ENCODE data around the gene RGL1.

The RGL1 gene

DNA sequence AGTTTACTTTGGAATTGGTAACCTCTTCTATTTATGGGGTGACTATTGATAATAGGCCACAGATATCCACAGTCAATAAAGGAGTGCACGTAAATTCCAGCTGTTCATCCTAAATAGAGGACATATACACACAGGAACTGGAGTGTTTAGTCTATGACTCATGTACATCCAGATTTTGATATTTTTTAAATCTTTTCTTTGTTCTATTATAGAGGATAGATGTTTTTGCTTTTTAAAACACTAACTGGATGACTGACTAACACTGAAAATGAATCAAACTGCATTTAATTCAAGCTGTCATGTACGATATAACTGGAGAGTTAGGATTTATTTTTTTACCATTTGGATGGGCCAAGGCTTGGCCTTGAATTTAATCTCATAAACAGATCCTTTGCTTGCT lies 45.9 kb downstream of the RGL1 start:
- H3K27ac ChIP-seq: no peak overlapping the region
- no peak for DNase-seq (ENCODE audit: low read depth, low spot score)

GRCh38 chr1:183859119-183859518 lies 54.2 kb downstream of the RGL1 start:
- H3K27ac ChIP-seq: no peak overlapping the region
- DNase-seq (ENCODE audit: low read depth, low spot score): no peak

DNA sequence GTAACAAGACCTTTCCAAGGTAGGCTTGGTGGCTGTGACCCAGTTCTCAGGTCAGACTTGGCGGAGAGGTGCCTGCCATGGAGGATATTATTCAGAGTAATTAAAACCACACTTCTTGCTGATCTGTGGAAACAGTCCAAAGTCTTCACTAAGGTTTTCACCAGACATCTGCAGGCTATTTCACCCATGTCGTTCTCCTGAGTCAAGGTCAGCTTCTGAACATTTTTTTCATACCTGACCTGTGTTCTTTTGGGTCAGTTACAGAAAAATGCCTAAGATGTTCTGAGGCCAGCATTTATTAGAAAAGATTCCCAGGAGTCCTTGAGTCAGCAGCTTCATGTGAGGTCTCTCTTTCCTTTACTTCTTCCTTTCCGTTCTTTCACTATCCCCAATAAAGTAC lies 54.9 kb downstream of the RGL1 start:
- H3K27ac ChIP-seq: no peak overlapping the region
- DNase-seq (ENCODE audit: low read depth, low spot score): no peak

GRCh38 chr1:183862967-183863366 lies 58.0 kb downstream of the RGL1 start:
- DNase-seq (ENCODE audit: low read depth, low spot score): no peak
- no peak overlapping the region for H3K27ac ChIP-seq

GRCh38 chr1:183863852-183864251 lies 58.9 kb downstream of the RGL1 start:
- DNase-seq (ENCODE audit: low read depth, low spot score): no peak
- no peak overlapping the region for H3K27ac ChIP-seq

DNA sequence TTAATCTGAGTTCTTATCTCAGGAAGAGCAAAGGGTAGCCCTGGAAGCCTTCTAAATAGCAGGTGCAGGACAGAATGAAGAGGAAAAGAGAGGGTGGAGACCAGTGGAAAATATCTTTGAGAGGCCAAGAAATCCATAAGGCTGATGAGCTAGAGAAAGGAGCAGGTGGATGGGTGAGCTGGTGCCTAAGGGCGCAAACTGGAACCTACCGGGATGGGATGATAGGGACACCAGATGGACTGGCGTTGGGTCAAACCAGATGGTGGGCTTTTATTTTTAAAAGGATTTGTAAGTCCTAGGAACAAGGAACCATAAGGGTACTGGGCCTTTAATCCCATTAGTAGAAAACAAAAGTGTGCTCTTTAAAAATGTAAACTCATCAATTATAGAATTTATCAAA lies 59.7 kb downstream of the RGL1 start:
- H3K27ac ChIP-seq: no peak overlapping the region
- DNase-seq (ENCODE audit: low read depth, low spot score): no peak

DNA sequence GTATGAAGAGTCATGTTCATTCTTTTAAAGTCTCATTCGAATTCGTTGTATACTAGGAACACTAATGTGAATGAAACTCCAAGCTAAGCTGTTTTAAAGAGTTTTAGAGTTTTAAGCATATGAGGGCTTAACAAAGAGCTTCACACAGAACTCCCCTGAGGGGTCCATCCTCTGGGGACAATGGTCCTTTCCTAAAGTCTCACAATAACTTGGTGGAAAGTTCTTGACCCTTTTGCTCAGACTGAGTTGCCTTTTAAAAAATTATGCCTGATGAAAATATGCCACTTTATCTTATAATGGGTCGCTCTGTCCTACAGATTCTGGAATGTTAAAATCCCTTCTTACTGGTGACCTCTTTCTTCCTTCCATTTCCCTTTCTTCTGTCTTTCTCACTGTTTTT lies 64.3 kb downstream of the RGL1 start:
- DNase-seq (ENCODE audit: low read depth, low spot score): no peak
- no peak overlapping the region for H3K27ac ChIP-seq

DNA sequence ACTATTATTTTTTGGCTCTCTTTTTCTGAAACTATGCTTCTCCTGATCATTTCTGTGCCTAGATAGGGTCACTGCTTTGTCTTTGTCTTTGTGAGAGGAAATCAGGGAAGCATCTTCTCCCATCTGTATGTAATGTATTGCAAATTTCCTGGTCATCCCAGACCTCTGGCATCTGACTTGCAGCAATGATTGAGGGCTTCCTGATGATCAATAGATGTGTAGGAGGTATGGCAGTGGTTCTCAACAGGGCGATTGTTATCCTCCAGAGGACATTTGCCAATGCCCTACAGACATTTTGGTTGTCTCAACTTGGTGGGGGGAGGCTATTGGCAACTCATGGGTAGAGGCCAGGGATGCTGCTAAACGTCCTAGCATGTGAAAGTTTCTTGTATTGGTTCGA lies 64.7 kb downstream of the RGL1 start:
- no peak for DNase-seq (ENCODE audit: low read depth, low spot score)
- H3K27ac ChIP-seq: no peak overlapping the region

GRCh38 chr1:183870351-183871077 lies 65.6 kb downstream of the RGL1 start:
- no peak for DNase-seq (ENCODE audit: low read depth, low spot score)
- peak overlapping the region; percentile 45 for H3K27ac ChIP-seq

GRCh38 chr1:183871142-183871541 lies 66.2 kb downstream of the RGL1 start:
- peak overlapping the region; percentile 45 for H3K27ac ChIP-seq
- DNase-seq (ENCODE audit: low read depth, low spot score): peak; percentile 68

DNA sequence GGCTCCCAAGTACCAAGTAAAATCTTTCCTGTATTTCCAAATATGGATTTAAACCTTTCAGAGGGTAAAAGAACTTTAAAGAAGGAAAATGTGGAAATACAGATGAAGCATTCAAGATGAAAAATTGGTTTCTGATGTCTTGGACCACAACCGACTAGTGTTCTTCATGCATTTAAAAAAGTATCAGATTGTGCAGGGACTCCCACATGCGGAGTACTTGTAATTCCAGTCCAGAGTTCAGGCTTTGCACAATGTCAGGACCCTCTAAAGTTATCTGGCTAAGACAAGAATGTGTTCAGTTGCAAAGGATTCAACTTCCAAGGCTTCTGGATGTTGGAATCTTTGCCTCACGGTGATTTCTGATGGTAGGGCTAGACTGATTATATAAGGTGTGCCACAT lies 66.7 kb downstream of the RGL1 start:
- H3K27ac ChIP-seq: peak overlapping the region; percentile 45
- DNase-seq (ENCODE audit: low read depth, low spot score): no peak

- no peak overlapping the region for H3K27ac ChIP-seq
- DNase-seq (ENCODE audit: low read depth, low spot score): no peak
Measured at GRCh38 chr1:183872403-183872802, 67.5 kb downstream of the RGL1 start.

- no peak for DNase-seq (ENCODE audit: low read depth, low spot score)
- H3K27ac ChIP-seq: no peak overlapping the region
Measured at GRCh38 chr1:183873642-183874041, 68.7 kb downstream of the RGL1 start.

DNA sequence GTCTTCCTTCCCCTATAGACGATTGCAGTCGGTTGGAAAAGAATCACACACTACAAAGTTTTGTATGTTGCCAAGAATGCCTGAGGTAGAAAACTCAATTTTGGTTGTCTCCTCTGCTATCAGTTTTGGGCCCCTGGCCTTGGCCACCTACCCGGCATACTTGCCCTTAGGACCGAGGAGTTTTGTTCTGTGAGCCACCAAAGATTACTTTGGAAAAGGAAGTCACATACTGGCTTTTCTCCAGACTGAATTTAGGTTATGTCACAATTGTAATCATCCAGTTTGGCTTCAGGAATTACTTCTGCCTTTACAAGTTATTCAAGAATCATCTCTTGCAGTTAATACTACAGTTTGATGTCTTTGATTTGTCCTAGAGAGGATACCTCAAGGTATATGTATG lies 71.4 kb downstream of the RGL1 start:
- no peak for DNase-seq (ENCODE audit: low read depth, low spot score)
- H3K27ac ChIP-seq: no peak overlapping the region

GRCh38 chr1:183877053-183877720 lies 72.3 kb downstream of the RGL1 start:
- H3K27ac ChIP-seq: no peak overlapping the region
- no peak for DNase-seq (ENCODE audit: low read depth, low spot score)

GRCh38 chr1:183879494-183879893 lies 74.6 kb downstream of the RGL1 start:
- no peak for DNase-seq (ENCODE audit: low read depth, low spot score)
- no peak overlapping the region for H3K27ac ChIP-seq

DNA sequence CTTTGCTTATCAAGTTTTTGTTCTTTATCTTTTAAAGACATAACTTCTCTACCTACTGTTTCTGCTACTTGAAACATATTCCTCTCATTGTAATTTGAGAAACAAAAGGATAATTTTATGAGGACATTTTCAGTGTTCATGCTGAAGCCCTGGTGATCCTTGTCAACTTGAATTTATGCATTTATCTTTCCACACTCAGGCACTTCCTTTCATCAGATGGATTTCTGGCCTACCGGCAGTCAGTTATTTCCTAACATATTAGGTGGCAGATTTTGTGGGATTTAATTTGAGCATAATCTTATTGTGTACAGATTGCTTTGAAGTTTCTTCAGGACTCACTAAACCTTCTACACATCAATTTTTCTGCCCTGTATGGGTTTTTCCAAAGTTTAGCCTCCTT lies 75.0 kb downstream of the RGL1 start:
- DNase-seq (ENCODE audit: low read depth, low spot score): no peak
- no peak overlapping the region for H3K27ac ChIP-seq

- DNase-seq (ENCODE audit: low read depth, low spot score): no peak
- no peak overlapping the region for H3K27ac ChIP-seq
Measured at GRCh38 chr1:183880531-183881243, 75.8 kb downstream of the RGL1 start.

DNA sequence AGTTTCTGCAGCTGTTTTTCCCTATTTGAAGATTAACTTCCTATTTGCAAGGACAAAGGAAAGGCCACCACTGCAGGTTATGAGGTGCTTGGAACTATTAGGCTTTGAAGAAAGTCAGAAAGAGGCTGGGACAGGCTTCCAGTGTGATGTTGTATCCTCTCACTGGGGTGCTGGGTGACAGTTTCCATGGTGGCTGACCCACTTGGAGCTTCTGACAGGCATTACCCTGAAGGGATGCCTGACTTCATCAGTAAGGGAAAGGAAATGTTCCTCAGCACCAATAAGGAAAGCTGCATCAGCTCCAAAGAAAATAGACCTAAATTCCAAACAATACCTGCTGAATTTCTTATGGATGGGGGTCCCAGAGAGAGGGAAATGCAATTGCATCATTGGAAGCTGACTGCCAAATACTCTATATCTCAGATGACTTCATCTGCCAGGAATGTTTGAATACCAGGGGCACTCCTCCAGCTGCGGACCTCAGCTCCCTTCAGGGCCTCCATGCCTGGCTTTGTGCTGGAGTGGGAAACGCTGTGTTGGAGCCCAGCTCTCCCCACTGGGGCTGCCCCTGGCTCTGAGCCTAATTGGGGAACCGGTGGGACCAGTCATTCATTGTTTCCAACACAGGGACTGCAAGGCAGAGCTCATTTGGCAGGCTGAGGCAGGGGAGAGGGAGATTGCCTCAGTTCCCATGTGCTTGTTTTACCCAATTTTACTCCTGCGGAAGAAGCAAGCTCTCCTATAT lies 76.6 kb downstream of the RGL1 start:
- H3K27ac ChIP-seq: peak overlapping the region; percentile 6
- DNase-seq (ENCODE audit: low read depth, low spot score): no peak

DNA sequence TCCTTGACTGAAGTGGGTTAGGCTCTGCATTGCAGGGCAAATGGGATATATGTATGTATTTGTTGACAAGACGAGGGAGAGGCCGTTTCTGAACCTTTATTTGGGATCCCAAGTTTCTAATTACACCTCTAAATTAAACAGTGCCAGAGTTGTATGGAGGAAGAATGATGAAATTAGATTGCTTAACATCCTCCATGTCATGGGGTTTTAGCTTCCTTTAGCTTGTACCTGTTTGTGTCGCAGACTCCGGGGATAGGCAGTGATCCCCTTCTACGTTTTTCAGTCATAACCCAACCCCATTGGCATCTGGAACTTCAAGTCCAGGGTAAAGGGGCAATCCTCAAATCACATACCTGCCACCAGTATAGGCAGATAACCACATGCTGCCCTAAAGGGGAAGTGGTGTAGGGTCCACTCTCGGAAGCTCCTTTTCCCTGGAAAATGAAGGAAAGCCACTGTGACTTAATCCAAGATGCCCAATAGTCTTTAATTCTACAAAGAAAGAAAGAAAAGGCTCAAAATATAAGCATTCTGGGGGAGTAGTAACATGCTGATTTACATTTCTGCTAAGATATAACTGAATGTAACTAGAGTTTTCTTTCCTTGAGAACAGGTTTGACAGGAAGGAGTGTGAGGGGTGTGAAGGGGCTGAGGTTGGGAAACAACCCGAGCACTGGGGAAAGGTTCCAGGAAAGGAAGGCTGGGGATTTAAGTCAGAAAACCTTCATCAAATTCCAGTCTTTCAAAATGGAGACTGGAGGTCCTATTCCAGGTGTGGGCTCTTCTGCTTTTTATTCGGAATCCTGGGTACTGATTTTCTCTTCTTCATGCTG lies 77.6 kb downstream of the RGL1 start:
- peak overlapping the region; percentile 6 for H3K27ac ChIP-seq
- DNase-seq (ENCODE audit: low read depth, low spot score): no peak

All from epithelial cell of prostate (primary cell).